Mammary epithelial cell (primary cell): ENCODE measurements around the gene DUSP8.

ENCODE experiments used
- CTCF ChIP-seq, 2 donors: IDR thresholded peaks in 1 of 2; conservative IDR thresholded peaks in 1 of 2; 2 replicates each; pipeline ENCODE4 v1.5.1; 2011 to 2012; ENCODE audit warnings: inconsistent platforms in 2 of 2, low read length in 2 of 2, mild to moderate bottlenecking in 2 of 2, control low read depth in 1 of 2, low read depth in 1 of 2; ENCODE audit not compliant: insufficient read depth in 1 of 2; ENCODE audit errors: extremely low read depth in 1 of 2
- EZH2 ChIP-seq: IDR thresholded peaks from 2 replicates; pipeline ENCODE4 v1.6.1; 2012; ENCODE audit warnings: low read length, inconsistent platforms, borderline replicate concordance

- TF ChIP-seq CTCF (conservative IDR thresholded peaks at IDR 0.05 in 1 of 2, IDR thresholded peaks at IDR 0.05 in 1 of 2; ENCODE audit: extremely low read depth in 1 of 2, insufficient read depth in 1 of 2, low read depth in 1 of 2, low read length in 2 of 2) (no peak), EZH2 (no peak)
These were observed 293 bp downstream of the DUSP8 start for GRCh38 chr11:1571760-1572196.
